Thyroid gland (tissue), 4 donors: ENCODE measurements around the gene LGR6. TPM values are rescaled to one million over a fixed set of nuclear protein-coding genes. Genes with fewer than 3 reads are reported as not detected.
A peak's percentile ranks its signal among the peaks of the same experiment; 100 is the strongest.

Source experiments
- DNase-seq, 2 donors: peaks; one replicate each; pipeline ENCODE4 v3.0.0-alpha.2; 2019
- H3K27ac ChIP-seq, 3 donors: fragments of 200-600 bp; sonication (generic); 1 replicate in 2 of 3; 2 replicates in 1 of 3; pipeline ENCODE4 v1.5.1; 2016 to 2019; ENCODE audit warnings: mild to moderate bottlenecking in 1 of 3, moderate library complexity in 1 of 3
- H3K27me3 ChIP-seq: fragments of 200-600 bp; sonication (generic); one replicate; pipeline ENCODE4 v1.5.1; 2019
- H3K36me3 ChIP-seq, 2 donors: fragments of 200-600 bp; sonication (generic); one replicate each; pipeline ENCODE4 v1.5.1; 2016 to 2019
- H3K4me1 ChIP-seq, 2 donors: fragments of 200-600 bp; sonication (generic); one replicate each; pipeline ENCODE4 v1.5.1; 2017 to 2019
- H3K4me3 ChIP-seq, 3 donors: fragments of 200-600 bp; sonication (generic); replicated peaks in 1 of 3; 1 replicate in 2 of 3; 2 replicates in 1 of 3; pipeline ENCODE4 v1.5.1; 2016; ENCODE audit warnings: mild to moderate bottlenecking in 1 of 3
- H3K9me3 ChIP-seq: fragments of 200-600 bp; sonication (generic); one replicate; pipeline ENCODE4 v1.5.1; 2017
- CTCF ChIP-seq, 6 experiments: fragments of 200-600 bp in 3 of 6; fragments of 450-650 bp in 3 of 6; sonication (generic) in 3 of 6; IDR thresholded peaks; one replicate each; pipeline ENCODE4 v1.5.1; 2016 to 2019; ENCODE audit warnings: antibody characterized with exemption in 6 of 6, mild to moderate bottlenecking in 2 of 6, inconsistent platforms in 1 of 6, moderate library complexity in 1 of 6
- POLR2A ChIP-seq, 2 donors: fragments of 450-650 bp; IDR thresholded peaks; one replicate each; pipeline ENCODE4 v1.6.1; 2017; ENCODE audit warnings: antibody characterized with exemption in 2 of 2, mild to moderate bottlenecking in 2 of 2, moderate library complexity in 1 of 2
- WGBS, 2 donors: methylation state at CpG; one replicate each; pipeline ENCODE4 v1.1.5; 2017; 5-methylcytosine and 5-hydroxymethylcytosine counted together
- intact Hi-C: fragments of 100-400 bp; cut with DNase I; formaldehyde crosslinking; loops from one replicate; pipeline ENCODE4 v1.15.1; 2023
- total RNA-seq, 4 donors: library from RNA; depleted of rRNA; stranded (reverse); fragments of >200 nt; gene quantifications; one replicate each; pipeline ENCODE4 v1.2.3, GENCODE V29; 2016

Gene LGR6
- total RNA-seq, 4 donors from 2014 or later = 2.8 to 7.0 (median 4.5) TPM

DNA sequence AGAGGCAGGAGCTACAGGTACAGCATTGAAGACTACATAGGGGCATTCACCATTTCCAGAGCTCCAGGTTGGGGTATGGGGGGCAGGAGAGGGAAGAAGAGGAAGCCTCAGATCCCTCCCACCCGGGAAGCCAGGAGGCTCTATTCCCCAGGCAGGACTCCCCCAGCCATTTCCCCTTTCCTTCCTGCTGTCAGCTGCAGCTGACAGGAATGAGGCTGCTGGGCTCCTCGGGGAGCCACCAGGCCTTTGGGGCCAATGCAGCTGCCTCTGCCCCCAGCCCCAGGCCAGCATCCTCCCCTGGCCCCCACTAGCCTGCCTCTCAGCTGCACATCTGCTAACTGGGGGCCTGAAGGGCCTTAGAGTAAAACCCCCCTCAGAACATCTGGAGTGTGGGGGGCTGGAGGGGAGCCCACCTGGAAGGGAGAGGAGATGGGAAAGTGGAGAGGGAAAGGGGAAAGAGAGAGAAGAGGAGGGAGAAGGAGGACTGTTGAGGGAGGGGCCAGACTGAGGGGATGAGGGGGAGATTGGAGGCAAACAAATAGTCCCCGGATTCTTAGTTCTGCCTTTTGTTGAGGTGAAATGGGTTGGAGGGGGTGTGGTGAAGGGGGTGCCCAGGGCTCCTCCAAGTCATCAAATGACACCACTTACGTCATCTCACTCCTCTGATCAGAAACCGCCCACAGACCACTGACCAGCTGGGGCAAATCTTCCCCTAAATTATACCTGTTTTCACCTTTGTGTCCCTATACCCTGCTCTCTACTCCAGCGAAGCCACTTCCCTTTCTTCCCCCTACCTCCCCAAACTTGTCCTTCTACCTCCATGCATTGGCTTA, 58.0 kb downstream of the LGR6 start:
- no peak for TF ChIP-seq CTCF (IDR thresholded peaks at IDR 0.05)
- no peak for TF ChIP-seq POLR2A (IDR thresholded peaks at IDR 0.05)
- intact Hi-C loops = no loop called here

GRCh38 chr1:202252271-202252670, 58.7 kb downstream of the LGR6 start:
- H3K27me3 ChIP-seq = no peaks in the 10 kb centered on the region
- no peak overlapping the region for H3K4me3 ChIP-seq
- intact Hi-C loops = no loop called here
- 93 to 100% methylated on average over 1 of the region's 1 CpG for whole genome bisulfite sequencing, 2 donors
- peaks cover 0 to 7% of the 10 kb centered on the region in 2 donors for H3K4me1 ChIP-seq
- H3K9me3 ChIP-seq = no peaks in the 10 kb centered on the region
- H3K27ac ChIP-seq = no peak overlapping the region
- TF ChIP-seq POLR2A (IDR thresholded peaks at IDR 0.05) = no peak
- no peak for TF ChIP-seq CTCF (IDR thresholded peaks at IDR 0.05)
- DNase-seq = no peak
- no peaks in the 10 kb centered on the region for H3K36me3 ChIP-seq

More for the DNA sequence above, 58.0 kb downstream of the LGR6 start:
- DNase-seq = no peak
- H3K36me3 ChIP-seq = no peaks in the 10 kb centered on the region
- no peaks in the 10 kb centered on the region for H3K9me3 ChIP-seq
- 62 to 80% methylated on average over 5 of the region's 6 CpGs for WGBS, 2 donors
- H3K27me3 ChIP-seq = no peaks in the 10 kb centered on the region
- H3K27ac ChIP-seq = no peak overlapping the region
- peaks cover 0 to 7% of the 10 kb centered on the region in 2 donors for H3K4me1 ChIP-seq
- H3K4me3 ChIP-seq = no peak overlapping the region

- no peaks in the 10 kb centered on the region for H3K36me3 ChIP-seq
- intact Hi-C loops = no loop called here
- WGBS, 2 donors = 83% methylated on average over 8 of the region's 8 CpGs
- TF ChIP-seq POLR2A (IDR thresholded peaks at IDR 0.05) (no peak), CTCF (IDR thresholded peaks at IDR 0.05) (no peak)
- H3K4me3 ChIP-seq = no peak overlapping the region
- no peak for DNase-seq
- no peak overlapping the region for H3K27ac ChIP-seq
- H3K27me3 ChIP-seq = no peaks in the 10 kb centered on the region
- peaks cover 0 to 7% of the 10 kb centered on the region in 2 donors for H3K4me1 ChIP-seq
- H3K9me3 ChIP-seq = no peaks in the 10 kb centered on the region
Observed at GRCh38 chr1:202254454-202255252, 61.1 kb downstream of the LGR6 start.

- peak; percentile 14 to 31 for DNase-seq
- intact Hi-C loops = no loop called here
- no peaks in the 10 kb centered on the region for H3K9me3 ChIP-seq
Observed at GRCh38 chr1:202255343-202255742, 61.7 kb downstream of the LGR6 start.

More at GRCh38 chr1:202255343-202255742, 61.7 kb downstream of the LGR6 start:
- Histone ChIP-seq H3K36me3 (no peaks in the 10 kb centered on the region), H3K4me1 (peaks cover 0 to 7% of the 10 kb centered on the region in 2 donors), H3K4me3 (no peak overlapping the region), H3K27me3 (no peaks in the 10 kb centered on the region), H3K27ac (no peak overlapping the region)
- WGBS, 2 donors = 49 to 53% methylated on average over 7 of the region's 7 CpGs
- TF ChIP-seq POLR2A (IDR thresholded peaks at IDR 0.05) (no peak), CTCF (IDR thresholded peaks at IDR 0.05) (no peak)
